Activated CD4-positive, alpha-beta T cell treated with anti-CD3 and anti-CD28 coated beads for 36 hours (primary cell): ENCODE results near the gene ADPGK. TPM values are rescaled to one million over a fixed set of nuclear protein-coding genes. Genes with fewer than 3 reads are reported as not detected.

ENCODE experiments used
- ATAC-seq: fragments of 200-7000 bp; cut with Tn5 transposase; one replicate; pipeline ENCODE4 v1.10.0; 2021; ENCODE audit warnings: mild to moderate bottlenecking, moderate library complexity
- CTCF ChIA-PET: fragments of 350-600 bp; sonication (Branson Sonifier 250); formaldehyde crosslinking; loops from one replicate; lab custom pipeline; 2021; ENCODE audit warnings: antibody characterized with exemption; lab: Charles Lee
- POLR2A ChIA-PET: fragments of 350-600 bp; sonication (Branson Sonifier 250); formaldehyde crosslinking; loops from one replicate; lab custom pipeline; 2021; ENCODE audit warnings: antibody characterized with exemption, inconsistent platforms; lab: Charles Lee
- DNase-seq: peaks from one replicate; pipeline ENCODE4 v3.0.0-alpha.2; 2020
- H3K27ac Mint-ChIP-seq: one replicate; pipeline ENCODE4 v1.8.0; 2021; ENCODE audit warnings: mixed read lengths
- H3K27me3 Mint-ChIP-seq: one replicate; pipeline ENCODE4 v1.8.0; 2021; ENCODE audit warnings: mixed read lengths
- H3K36me3 Mint-ChIP-seq: one replicate; pipeline ENCODE4 v1.8.0; 2021; ENCODE audit warnings: low read depth, mixed read lengths
- H3K4me1 Mint-ChIP-seq: one replicate; pipeline ENCODE4 v1.8.0; 2021; ENCODE audit warnings: mixed read lengths
- H3K4me3 Mint-ChIP-seq: one replicate; pipeline ENCODE4 v1.8.0; 2021; ENCODE audit warnings: mild to moderate bottlenecking, moderate library complexity, mixed read lengths
- H3K9me3 Mint-ChIP-seq: one replicate; pipeline ENCODE4 v1.8.0; 2021; ENCODE audit warnings: low read depth, mixed read lengths
- intact Hi-C, 2 experiments: fragments of 100-400 bp; cut with DNase I in 1 of 2; cut with micrococcal nuclease in 1 of 2; formaldehyde crosslinking; loops; one replicate each; pipeline versions ENCODE4 v1.14.2 to v1.15.1; 2022 to 2024; cut with DNase I, micrococcal nuclease
- total RNA-seq, 2 experiments: library from RNA; stranded (reverse); gene quantifications; one replicate each; pipeline ENCODE4 v1.2.3, GENCODE V29; 2021

The ADPGK gene
- total RNA-seq, 2 experiments from 2014 or later: 58.0 to 70.8 TPM

- H3K4me3 Mint-ChIP-seq: no peak overlapping the region
- H3K27ac Mint-ChIP-seq: no peak overlapping the region
- intact Hi-C loops: no loop called here
- no peaks in the 10 kb centered on the region for H3K9me3 Mint-ChIP-seq
- DNase-seq (no peak), ATAC-seq (no peak)
- peaks cover 16% of the 10 kb centered on the region for H3K27me3 Mint-ChIP-seq
- H3K36me3 Mint-ChIP-seq: no peaks in the 10 kb centered on the region
- ChIA-PET POLR2A (no interaction called here), CTCF (interaction anchor here (0.6 to 0.7 kb wide), 2 partner anchors 18 to 26 kb away, joined by 3 read pairs; no protein-coding TSS in a partner anchor)
- H3K4me1 Mint-ChIP-seq: no peaks in the 10 kb centered on the region
Measured at GRCh38 chr15:72803006-72803405, 19.4 kb upstream of the ADPGK start.

GRCh38 chr15:72801590-72802325 lies 18.2 kb upstream of the ADPGK start:
- Mint-ChIP-seq H3K27me3 (peaks cover 16% of the 10 kb centered on the region), H3K9me3 (no peaks in the 10 kb centered on the region), H3K4me3 (no peak overlapping the region), H3K4me1 (peaks cover 3% of the 10 kb centered on the region), H3K36me3 (no peaks in the 10 kb centered on the region), H3K27ac (no peak overlapping the region)
- ATAC-seq (no peak), DNase-seq (no peak)
- ChIA-PET CTCF (interaction anchor here (1.5 kb wide), 1 partner anchor 280 kb away, joined by 4 read pairs; no protein-coding TSS in a partner anchor), POLR2A (no interaction called here)
- intact Hi-C loops: no loop called here

GRCh38 chr15:72800833-72801481 lies 17.4 kb upstream of the ADPGK start:
- ChIA-PET POLR2A (no interaction called here), CTCF (interaction anchor here (1.2 to 1.5 kb wide), 2 partner anchors 79 to 281 kb away, joined by 4 read pairs; no protein-coding TSS in a partner anchor)
- Mint-ChIP-seq H3K4me3 (no peak overlapping the region), H3K36me3 (no peaks in the 10 kb centered on the region), H3K27me3 (peaks cover 21% of the 10 kb centered on the region), H3K9me3 (no peaks in the 10 kb centered on the region), H3K4me1 (peaks cover 9% of the 10 kb centered on the region), H3K27ac (no peak overlapping the region)
- intact Hi-C loops: no loop called here
- ATAC-seq (no peak), DNase-seq (no peak)

GRCh38 chr15:72797834-72798233 lies 14.3 kb upstream of the ADPGK start:
- ChIA-PET CTCF (interaction anchor here (0.6 to 3.0 kb wide), 3 partner anchors 12 to 259 kb away, joined by 3 to 14 read pairs (median 3); no protein-coding TSS in a partner anchor), POLR2A (no interaction called here)
- intact Hi-C loops: loop anchor here (1.0 to 10.0 kb wide), 5 partner anchors 15 to 447 kb away; partner anchors contain the start of gene ADPGK (in 1 of the 2)
- ATAC-seq (no peak), DNase-seq (no peak)
- Mint-ChIP-seq H3K36me3 (no peaks in the 10 kb centered on the region), H3K4me1 (peaks cover 9% of the 10 kb centered on the region), H3K27me3 (peaks cover 22% of the 10 kb centered on the region), H3K9me3 (no peaks in the 10 kb centered on the region), H3K27ac (no peak overlapping the region), H3K4me3 (peak overlapping the region; percentile 67)

DNA sequence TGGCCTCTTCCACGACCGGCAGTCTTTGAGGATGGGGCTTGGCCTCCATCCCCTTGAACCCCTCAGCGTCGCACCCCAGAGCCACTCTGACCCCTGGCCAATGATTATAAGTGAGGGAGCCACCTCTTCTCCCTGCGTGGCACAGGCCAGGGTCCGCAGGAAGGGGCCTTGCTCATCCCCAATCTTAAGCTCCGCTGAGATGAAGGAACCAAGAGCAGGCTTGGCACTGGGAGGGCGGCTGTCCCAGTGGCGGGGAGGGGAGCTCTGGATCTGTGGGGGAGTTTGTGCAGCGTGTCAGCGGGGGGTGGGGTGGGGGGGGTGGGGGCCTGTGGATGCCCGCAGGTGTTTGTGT lies 13.8 kb upstream of the ADPGK start:
- Mint-ChIP-seq H3K27ac (no peak overlapping the region), H3K9me3 (no peaks in the 10 kb centered on the region), H3K4me1 (peaks cover 9% of the 10 kb centered on the region), H3K4me3 (peak overlapping the region; percentile 67), H3K36me3 (no peaks in the 10 kb centered on the region), H3K27me3 (peaks cover 24% of the 10 kb centered on the region)
- DNase-seq (no peak), ATAC-seq (no peak)
- CTCF ChIA-PET: interaction anchor here (0.6 to 3.0 kb wide), 2 partner anchors 11 to 260 kb away, joined by 3 to 14 read pairs; no protein-coding TSS in a partner anchor
- intact Hi-C loops: loop anchor here (1.0 to 10.0 kb wide), 5 partner anchors 15 to 447 kb away; partner anchors contain the start of gene ADPGK (in 1 of the 2)
- POLR2A ChIA-PET: interaction anchor here (0.6 kb wide), 1 partner anchor 11 kb away, joined by 3 read pairs; no protein-coding TSS in a partner anchor

GRCh38 chr15:72796515-72797337 lies 13.2 kb upstream of the ADPGK start:
- no peaks in the 10 kb centered on the region for H3K9me3 Mint-ChIP-seq
- POLR2A ChIA-PET: interaction anchor here (0.6 kb wide), 1 partner anchor 12 kb away, joined by 3 read pairs; no protein-coding TSS in a partner anchor
- peaks cover 24% of the 10 kb centered on the region for H3K27me3 Mint-ChIP-seq
- no peak overlapping the region for H3K27ac Mint-ChIP-seq
- peak; percentile 82 for ATAC-seq
- intact Hi-C loops: loop anchor here (1.0 to 10.0 kb wide), 6 partner anchors 14 to 448 kb away; partner anchors contain the start of gene ADPGK (in 1 of the 2)
- peak; percentile 58 for DNase-seq
- CTCF ChIA-PET: interaction anchor here (0.7 to 3.0 kb wide), 3 partner anchors 11 to 74 kb away, joined by 3 to 14 read pairs (median 9); no protein-coding TSS in a partner anchor
- no peaks in the 10 kb centered on the region for H3K36me3 Mint-ChIP-seq
- H3K4me3 Mint-ChIP-seq: peak overlapping the region; percentile 67
- peaks cover 9% of the 10 kb centered on the region for H3K4me1 Mint-ChIP-seq

- intact Hi-C loops: loop anchor here (1.0 to 10.0 kb wide), 5 partner anchors 13 to 449 kb away; partner anchors contain the start of gene ADPGK (in 1 of the 2)
- H3K27me3 Mint-ChIP-seq: peaks cover 19% of the 10 kb centered on the region
- H3K9me3 Mint-ChIP-seq: no peaks in the 10 kb centered on the region
- DNase-seq (no peak), ATAC-seq (no peak)
- peaks cover 9% of the 10 kb centered on the region for H3K4me1 Mint-ChIP-seq
- ChIA-PET CTCF (interaction anchor here (0.7 to 3.0 kb wide), 5 partner anchors 10 to 286 kb away, joined by 3 to 14 read pairs (median 5); no protein-coding TSS in a partner anchor), POLR2A (no interaction called here)
- no peaks in the 10 kb centered on the region for H3K36me3 Mint-ChIP-seq
- peak overlapping the region; percentile 67 for H3K4me3 Mint-ChIP-seq
- no peak overlapping the region for H3K27ac Mint-ChIP-seq
Measured at GRCh38 chr15:72796210-72796514, 12.6 kb upstream of the ADPGK start.

DNA sequence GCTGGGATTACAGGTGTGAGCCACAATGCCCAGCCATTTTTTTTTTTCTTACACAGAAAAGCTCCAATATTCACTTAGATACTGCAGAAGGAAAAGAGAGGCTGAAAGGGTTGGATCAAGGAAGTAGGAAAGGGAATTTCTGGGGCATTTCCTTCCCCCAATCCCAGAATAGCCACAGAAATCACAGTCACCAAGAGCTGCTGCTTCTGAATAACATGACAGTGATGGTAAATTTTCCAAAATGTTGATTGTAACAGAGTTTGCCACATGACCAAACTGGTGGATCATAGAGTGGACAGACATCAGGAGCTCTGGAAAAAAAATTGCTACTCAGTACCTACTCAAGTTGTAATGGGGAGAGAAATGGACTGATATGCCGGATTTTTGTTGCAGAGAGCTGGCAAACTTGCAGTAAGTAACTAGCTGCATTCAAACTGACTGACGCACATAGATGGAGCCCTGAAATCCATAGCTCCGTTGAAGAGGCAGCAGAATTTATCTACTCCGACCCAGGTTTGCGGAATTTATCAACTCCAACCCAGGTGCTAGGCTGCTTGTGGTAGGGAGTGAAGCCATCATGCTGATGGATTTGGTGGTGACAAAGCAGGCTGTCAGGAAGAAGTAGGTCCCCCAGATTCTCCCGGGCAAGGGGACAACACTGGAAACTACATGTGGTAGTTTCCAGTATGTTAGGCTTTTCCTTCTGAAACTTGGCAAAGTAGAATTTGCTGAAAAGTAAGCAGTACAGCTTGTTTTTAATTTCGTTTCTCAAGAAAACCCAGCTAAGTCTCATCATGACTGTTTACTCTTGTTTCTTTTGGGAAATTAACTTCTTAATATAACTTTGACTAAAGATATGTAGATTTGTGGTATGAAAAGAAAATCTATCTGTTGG lies 10.5 kb upstream of the ADPGK start:
- ATAC-seq: no peak
- Mint-ChIP-seq H3K4me3 (no peak overlapping the region), H3K27ac (no peak overlapping the region), H3K36me3 (no peaks in the 10 kb centered on the region), H3K9me3 (no peaks in the 10 kb centered on the region), H3K27me3 (peaks cover 9% of the 10 kb centered on the region), H3K4me1 (peaks cover 9% of the 10 kb centered on the region)
- intact Hi-C loops: loop anchor here in 1 of 2 experiments (10.0 kb wide), 1 partner anchor 451 kb away; no protein-coding TSS in a partner anchor
- ChIA-PET POLR2A (interaction anchor here (0.7 kb wide), 1 partner anchor 9 kb away, joined by 3 read pairs; no protein-coding TSS in a partner anchor), CTCF (interaction anchor here (0.6 to 2.1 kb wide), 3 partner anchors 9 to 447 kb away, joined by 3 to 9 read pairs (median 6); no protein-coding TSS in a partner anchor)
- no peak for DNase-seq

DNA sequence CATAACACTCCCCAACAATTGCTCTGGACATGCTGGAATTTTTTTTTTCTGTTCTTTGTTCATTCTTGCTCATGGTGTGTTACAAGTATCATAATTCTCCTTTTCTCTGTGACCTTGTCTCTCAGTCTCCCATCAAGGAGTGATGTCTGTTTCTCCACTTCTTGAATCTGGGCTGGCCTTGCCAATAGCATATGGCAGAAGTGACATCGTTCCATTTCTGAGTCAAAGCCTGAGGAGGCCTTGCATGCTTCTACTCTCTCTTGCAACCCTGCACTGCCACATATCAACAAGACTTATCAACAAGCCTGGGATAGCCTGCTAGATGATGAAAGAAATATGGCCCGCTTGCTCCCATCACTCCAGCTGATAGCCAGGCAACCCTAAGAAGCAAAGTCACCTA lies 8.9 kb upstream of the ADPGK start:
- Mint-ChIP-seq H3K4me3 (no peak overlapping the region), H3K36me3 (no peaks in the 10 kb centered on the region), H3K9me3 (no peaks in the 10 kb centered on the region), H3K27me3 (peaks cover 8% of the 10 kb centered on the region), H3K27ac (no peak overlapping the region), H3K4me1 (peaks cover 9% of the 10 kb centered on the region)
- intact Hi-C loops: loop anchor here in 1 of 2 experiments (10.0 kb wide), 1 partner anchor 452 kb away; no protein-coding TSS in a partner anchor
- no peak for ATAC-seq
- ChIA-PET CTCF (no interaction called here), POLR2A (interaction anchor here (0.6 kb wide), 1 partner anchor 71 kb away, joined by 3 read pairs; no protein-coding TSS in a partner anchor)
- no peak for DNase-seq
